Measurements from ENCODE around the gene CCR5AS.
A peak's percentile ranks its signal among the peaks of the same experiment; 100 is the strongest.

The CCR5AS gene

GRCh38 chr3:46398186-46398955 is 8.5 kb downstream of the CCR5AS start:
- H3K27ac ChIP-seq: no peak overlapping the region
- no peaks in the 10 kb centered on the region for H3K27me3 ChIP-seq
- DNase-seq (no peak), ATAC-seq (no peak)
- no peaks in the 10 kb centered on the region for H3K9me3 ChIP-seq
- H3K4me3 ChIP-seq: no peak overlapping the region
- in situ Hi-C loops (cut with MboI; ENCODE audit: low sequenced_read_pairs in 4 of 4): no loop called here
- no peaks in the 10 kb centered on the region for H3K36me3 ChIP-seq
- TF ChIP-seq POLR2A (IDR thresholded peaks at IDR 0.05) (no peak), CTCF (IDR thresholded peaks at IDR 0.05 in 4 of 5, conservative IDR thresholded peaks at IDR 0.05 in 1 of 5) (no peak)
- intact Hi-C loops (cut with DNase I; ENCODE audit: low total_unique reads): no loop called here
- H3K4me1 ChIP-seq: peaks cover 9% of the 10 kb centered on the region in 2 donors

- peaks cover 9% of the 10 kb centered on the region in 2 donors for H3K4me1 ChIP-seq
- in situ Hi-C loops (cut with MboI; ENCODE audit: low sequenced_read_pairs in 4 of 4) (no loop called here), intact Hi-C loops (cut with DNase I; ENCODE audit: low total_unique reads) (no loop called here)
- TF ChIP-seq POLR2A (IDR thresholded peaks at IDR 0.05) (no peak), CTCF (IDR thresholded peaks at IDR 0.05 in 4 of 5, conservative IDR thresholded peaks at IDR 0.05 in 1 of 5) (no peak)
- no peaks in the 10 kb centered on the region for H3K27me3 ChIP-seq
- ATAC-seq (peak in 1 of 2 donors; percentile 50), DNase-seq (no peak)
- H3K9me3 ChIP-seq: no peaks in the 10 kb centered on the region
- H3K36me3 ChIP-seq: no peaks in the 10 kb centered on the region
- H3K4me3 ChIP-seq: no peak overlapping the region
- no peak overlapping the region for H3K27ac ChIP-seq
Observed at GRCh38 chr3:46397111-46397510, 9.8 kb downstream of the CCR5AS start.

GRCh38 chr3:46395766-46396530 is 10.9 kb downstream of the CCR5AS start:
- H3K36me3 ChIP-seq: no peaks in the 10 kb centered on the region
- no peaks in the 10 kb centered on the region for H3K9me3 ChIP-seq
- in situ Hi-C loops (cut with MboI; ENCODE audit: low sequenced_read_pairs in 4 of 4): no loop called here
- H3K4me1 ChIP-seq: peaks cover 9% of the 10 kb centered on the region in 2 donors
- ATAC-seq (no peak), DNase-seq (no peak)
- TF ChIP-seq CTCF (IDR thresholded peaks at IDR 0.05 in 4 of 5, conservative IDR thresholded peaks at IDR 0.05 in 1 of 5) (no peak), POLR2A (IDR thresholded peaks at IDR 0.05) (no peak)
- no peaks in the 10 kb centered on the region for H3K27me3 ChIP-seq
- no peak overlapping the region for H3K27ac ChIP-seq
- H3K4me3 ChIP-seq: no peak overlapping the region
- intact Hi-C loops (cut with DNase I; ENCODE audit: low total_unique reads): no loop called here

- no peaks in the 10 kb centered on the region for H3K9me3 ChIP-seq
- in situ Hi-C loops (cut with MboI; ENCODE audit: low sequenced_read_pairs in 4 of 4): no loop called here
- intact Hi-C loops (cut with DNase I; ENCODE audit: low total_unique reads): no loop called here
- DNase-seq (no peak), ATAC-seq (no peak)
- H3K4me1 ChIP-seq: peaks cover 9% of the 10 kb centered on the region in 2 donors
- H3K27ac ChIP-seq: no peak overlapping the region
- TF ChIP-seq POLR2A (IDR thresholded peaks at IDR 0.05) (no peak), CTCF (IDR thresholded peaks at IDR 0.05 in 4 of 5, conservative IDR thresholded peaks at IDR 0.05 in 1 of 5) (no peak)
- no peaks in the 10 kb centered on the region for H3K36me3 ChIP-seq
- H3K27me3 ChIP-seq: no peaks in the 10 kb centered on the region
- H3K4me3 ChIP-seq: no peak overlapping the region
Observed at GRCh38 chr3:46395210-46395661, 11.6 kb downstream of the CCR5AS start.
